Measurements from ENCODE around the gene SMNDC1.

The SMNDC1 gene

DNA sequence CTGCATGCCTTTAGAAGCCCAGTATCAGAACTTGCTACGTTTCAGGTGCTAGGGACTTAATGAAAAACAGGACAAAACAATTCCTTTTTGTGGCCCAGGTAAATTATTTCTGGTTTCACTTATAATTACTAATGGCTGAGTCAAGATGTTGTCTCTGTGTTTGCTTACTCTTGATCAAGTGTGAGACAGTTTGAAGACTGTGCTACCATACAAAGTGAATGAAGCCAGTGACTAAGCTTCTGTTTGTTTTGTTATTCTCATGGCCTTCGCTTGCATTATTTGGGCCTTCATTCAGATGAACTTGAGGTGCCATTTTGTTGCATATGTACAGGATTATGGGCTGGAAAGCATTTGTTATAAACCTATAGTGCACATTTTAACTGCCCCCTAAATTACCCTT lies 17.9 kb downstream of the SMNDC1 start:
- in situ Hi-C loops (cut with MboI; ENCODE audit: low sequenced_read_pairs): loop anchor here (10.0 kb wide), 1 partner anchor 152 kb away; no protein-coding TSS in a partner anchor

DNA sequence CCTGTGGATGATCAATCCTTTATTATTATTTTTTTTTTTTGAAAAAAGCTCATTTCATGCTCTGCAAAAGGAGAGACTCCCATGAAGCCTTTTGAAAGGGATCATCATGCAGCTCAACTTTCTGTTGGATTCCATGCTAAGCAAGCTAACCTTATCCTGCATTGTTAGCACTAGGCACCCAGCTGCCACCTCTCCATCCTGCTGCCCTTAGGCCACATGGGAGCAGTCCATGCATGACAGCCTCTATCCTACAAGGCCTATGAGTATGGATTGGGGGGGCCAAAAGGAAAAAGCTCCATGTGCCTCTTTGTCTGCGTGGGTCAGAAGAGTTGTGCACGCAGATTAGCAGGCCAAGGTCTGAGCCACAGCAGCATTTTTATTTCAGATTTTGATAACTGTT lies 19.2 kb downstream of the SMNDC1 start:
- in situ Hi-C loops (cut with MboI; ENCODE audit: low sequenced_read_pairs): loop anchor here (10.0 kb wide), 1 partner anchor 151 kb away; no protein-coding TSS in a partner anchor

DNA sequence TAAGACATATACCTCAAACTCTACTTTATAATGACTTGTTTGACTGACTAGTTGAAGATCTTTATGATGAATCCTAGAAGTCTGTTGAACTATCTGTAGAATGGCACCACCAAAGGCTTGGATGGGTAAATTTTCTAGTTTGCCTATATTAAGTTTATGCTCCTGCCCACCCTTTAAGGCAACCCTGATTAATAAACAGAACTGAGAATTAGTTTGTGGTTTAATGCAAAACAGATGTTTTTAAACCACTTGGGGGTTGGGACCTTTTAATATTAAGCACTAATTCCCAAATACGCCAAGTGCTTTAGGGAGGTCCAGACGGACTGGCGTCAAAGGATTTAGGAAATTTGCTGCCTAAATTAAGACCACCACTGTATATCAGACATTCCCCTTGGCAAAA lies 20.5 kb downstream of the SMNDC1 start:
- in situ Hi-C loops (cut with MboI; ENCODE audit: low sequenced_read_pairs): loop anchor here (10.0 kb wide), 1 partner anchor 149 kb away; no protein-coding TSS in a partner anchor

DNA sequence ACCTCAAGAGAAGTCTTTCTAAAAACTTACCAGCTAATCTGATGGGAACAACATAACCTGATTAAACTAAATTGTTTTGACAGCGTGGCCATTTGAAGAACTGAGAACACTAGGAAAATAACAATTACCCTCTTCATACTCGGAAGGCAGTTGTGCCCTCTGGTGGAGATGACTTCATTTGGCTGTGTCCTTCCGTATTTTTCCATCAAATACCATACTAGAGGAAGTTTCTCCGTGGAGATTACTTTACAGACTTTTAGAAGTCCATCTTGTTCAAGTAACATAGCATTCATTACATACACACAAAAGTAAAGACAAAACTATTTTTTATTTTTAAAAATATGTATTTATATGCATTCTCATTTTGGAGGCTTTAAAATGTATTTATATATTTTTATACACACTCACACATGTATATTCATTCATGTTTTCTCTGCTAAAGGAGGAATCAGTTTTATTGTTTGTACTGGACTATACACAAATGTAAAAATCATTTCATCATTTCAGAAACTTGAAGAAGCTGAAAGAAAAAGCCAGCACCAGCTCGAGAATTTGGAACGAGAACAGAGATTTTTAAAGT lies 25.2 kb downstream of the SMNDC1 start:
- in situ Hi-C loops (cut with MboI; ENCODE audit: low sequenced_read_pairs): no loop called here

DNA sequence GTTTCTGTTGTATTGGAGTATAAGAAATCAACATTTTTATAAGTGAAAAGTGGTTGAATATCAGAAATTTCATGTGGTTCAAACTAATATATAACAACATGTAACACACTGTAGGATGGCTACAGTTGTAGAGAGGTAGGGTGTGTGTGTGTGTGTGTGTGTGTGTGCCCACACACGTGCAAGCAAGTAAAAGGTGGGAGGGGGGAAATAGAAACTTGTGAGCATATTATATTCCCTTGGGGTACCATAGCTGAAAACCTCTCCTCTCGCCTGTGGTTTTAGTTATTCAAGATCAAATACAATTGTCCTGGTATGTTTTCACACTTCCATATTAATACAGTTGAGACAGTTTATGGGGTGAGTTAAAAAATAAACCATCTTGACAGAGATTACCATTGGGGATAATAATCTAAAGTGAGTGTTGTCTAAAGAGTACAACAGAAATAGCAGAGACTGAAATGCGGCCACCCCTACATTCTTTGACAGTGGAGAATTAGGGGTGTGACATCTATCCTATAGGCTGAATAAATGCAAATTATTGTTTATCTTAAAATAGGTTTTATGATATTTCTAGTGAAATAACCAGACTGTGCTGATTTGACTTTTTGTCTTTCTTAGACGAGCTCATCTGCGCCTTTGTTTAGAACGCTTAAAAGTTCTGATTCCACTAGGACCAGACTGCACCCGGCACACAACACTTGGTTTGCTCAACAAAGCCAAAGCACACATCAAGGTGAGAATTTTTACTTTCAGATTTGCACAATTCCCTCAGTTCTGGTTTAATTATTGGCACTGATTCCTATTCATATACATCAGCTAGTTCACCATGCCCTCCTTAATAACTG lies 25.9 kb downstream of the SMNDC1 start:
- in situ Hi-C loops (cut with MboI; ENCODE audit: low sequenced_read_pairs): no loop called here

DNA sequence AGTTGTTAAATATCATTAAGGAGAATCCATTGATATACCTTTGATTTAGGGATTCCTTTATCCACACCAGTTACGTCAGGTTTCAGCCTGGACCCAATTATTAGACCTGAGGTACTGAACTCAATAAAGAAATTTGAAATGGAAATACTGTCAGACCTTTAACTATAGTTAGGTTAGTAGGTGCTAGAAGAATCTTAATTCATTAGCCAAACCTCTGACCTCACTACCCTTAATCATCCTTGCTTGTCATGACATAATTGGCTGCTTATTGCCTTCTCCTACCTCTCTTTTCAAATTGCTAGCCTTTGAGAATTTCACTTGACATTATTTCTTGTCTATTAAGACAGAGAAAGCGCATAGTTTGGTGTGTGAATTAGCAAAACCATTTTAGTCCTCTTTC lies 27.1 kb downstream of the SMNDC1 start:
- in situ Hi-C loops (cut with MboI; ENCODE audit: low sequenced_read_pairs): no loop called here

DNA sequence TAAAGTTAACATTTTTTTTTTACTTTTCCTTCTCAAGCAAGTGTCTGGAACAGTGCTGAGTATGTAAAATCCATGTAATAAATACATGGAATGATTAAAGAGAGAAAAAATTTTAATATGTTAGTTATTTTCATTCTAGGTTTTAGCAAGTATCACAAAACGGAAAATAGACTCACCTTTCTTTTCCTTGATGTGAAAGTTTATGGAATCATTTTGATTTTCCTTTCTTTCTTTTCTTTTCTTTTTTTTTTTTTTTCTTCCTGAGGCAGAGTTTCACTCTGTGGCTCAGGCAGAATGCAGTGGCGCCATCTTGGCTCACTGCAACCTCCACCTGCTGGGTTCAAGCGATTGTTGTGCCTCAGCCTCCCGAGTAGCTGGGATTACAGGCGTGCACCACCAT lies 28.1 kb downstream of the SMNDC1 start:
- in situ Hi-C loops (cut with MboI; ENCODE audit: low sequenced_read_pairs): no loop called here

DNA sequence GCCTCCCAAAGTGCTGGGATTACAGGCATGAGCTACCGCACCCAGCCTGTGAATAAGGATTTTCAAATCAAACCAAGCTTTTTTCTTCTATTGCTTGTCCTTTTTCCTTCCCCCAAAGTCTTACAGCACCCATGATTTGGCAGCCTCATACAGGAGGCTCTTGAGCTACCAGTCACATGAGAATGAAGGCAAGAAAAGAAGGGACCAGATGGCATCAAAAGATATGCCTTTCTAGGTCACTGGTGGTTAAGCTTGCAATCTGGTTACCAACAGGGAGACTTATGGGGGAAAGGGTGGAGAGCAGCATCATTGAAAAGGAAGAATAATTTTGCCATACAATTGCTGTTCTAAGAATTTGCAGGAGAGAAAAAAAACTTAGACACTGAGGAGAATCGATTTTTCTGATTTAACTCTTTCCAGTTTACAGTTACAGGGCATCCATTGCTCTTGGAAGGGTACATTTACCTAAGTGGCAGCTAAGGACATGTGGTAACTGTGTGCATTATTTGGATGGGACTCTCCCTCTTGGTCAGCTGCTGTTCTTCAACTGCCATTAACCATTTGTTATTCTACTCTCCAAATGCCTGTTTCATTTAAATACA lies 29.5 kb downstream of the SMNDC1 start:
- in situ Hi-C loops (cut with MboI; ENCODE audit: low sequenced_read_pairs): no loop called here

DNA sequence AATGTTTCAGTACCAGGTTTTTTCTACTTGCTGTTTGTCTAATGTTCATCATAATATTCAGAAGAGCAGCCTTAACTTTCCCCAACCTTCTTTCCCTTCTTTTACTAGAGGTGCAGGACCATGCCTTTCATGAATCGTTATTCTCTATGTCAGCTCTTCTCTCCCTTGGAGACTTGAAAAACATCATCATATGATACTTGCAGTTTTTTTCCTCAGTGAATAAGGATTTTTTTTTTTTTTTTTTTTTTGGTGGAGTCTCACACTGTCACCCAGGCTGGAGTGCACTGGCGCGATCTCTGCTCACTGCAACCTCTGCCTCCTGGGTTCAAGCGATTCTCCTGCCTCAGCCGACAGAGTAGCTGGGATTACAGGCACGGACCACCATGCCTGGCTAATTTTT lies 30.1 kb downstream of the SMNDC1 start:
- in situ Hi-C loops (cut with MboI; ENCODE audit: low sequenced_read_pairs): loop anchor here (25.0 kb wide), 1 partner anchor 387 kb away; no protein-coding TSS in a partner anchor

DNA sequence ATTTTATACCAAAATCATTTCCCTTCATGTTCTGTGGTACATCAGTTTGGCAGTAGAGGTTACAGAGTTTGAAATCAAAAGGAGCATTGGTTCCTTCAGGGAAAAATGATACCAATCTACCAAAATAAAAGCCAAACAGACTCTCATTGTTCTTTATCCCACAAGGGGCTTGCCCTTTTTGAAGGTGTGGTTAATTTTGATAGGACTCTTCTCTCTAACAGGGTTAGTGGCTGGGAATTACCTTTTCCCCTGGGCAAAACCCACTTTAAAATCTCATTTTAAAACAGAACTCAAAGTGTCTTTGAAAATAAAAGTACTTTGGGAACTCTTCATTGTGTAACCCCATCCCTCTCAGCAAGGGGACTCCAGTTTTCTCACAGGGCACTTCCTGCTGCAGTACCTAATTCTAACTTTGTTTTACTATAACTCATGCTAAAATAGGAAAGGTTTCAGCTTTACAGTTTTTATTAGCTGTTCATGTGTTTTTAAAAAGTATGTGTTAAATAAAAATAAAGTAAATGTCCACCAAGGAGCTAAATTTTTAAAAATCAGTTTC lies 30.6 kb downstream of the SMNDC1 start:
- in situ Hi-C loops (cut with MboI; ENCODE audit: low sequenced_read_pairs): loop anchor here (25.0 kb wide), 1 partner anchor 387 kb away; no protein-coding TSS in a partner anchor

DNA sequence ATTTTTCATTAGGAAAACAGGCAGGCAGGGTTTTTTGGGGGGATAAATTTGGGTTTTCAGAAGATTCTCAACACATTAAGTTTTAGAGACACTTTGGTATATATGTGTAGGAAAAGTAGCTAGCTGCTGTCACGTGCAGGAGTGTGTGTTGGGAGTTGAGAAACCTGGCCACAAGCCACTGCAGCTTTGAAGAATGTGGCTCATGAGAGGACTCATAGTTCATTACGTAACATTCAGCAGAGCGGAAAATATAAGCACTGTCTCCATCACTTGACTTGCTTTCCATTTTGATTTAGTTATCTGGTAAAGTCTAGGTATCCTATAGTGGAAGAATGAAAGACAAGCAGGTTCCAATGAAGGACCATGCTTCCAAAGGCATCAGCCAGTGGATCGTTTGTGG lies 31.2 kb downstream of the SMNDC1 start:
- in situ Hi-C loops (cut with MboI; ENCODE audit: low sequenced_read_pairs): loop anchor here (25.0 kb wide), 1 partner anchor 386 kb away; no protein-coding TSS in a partner anchor

DNA sequence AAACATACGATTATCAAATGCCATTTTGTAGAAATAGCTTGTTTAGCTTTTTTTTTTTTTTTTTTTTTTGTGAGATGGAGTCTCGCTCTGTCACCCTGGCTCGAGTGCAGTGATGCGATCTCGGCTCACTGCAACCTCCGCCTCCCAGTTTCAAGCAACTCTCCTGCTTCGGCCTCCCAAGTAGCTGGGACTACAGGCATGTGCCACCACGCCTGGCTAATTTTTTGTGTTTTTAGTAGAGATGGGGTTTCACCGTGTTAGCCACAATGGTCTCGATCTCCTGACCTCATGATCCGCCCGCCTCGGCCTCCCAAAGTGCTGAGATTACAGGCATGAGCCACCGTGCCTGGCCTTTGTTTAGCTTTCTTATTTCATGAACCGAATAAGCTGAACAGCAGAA lies 31.7 kb downstream of the SMNDC1 start:
- in situ Hi-C loops (cut with MboI; ENCODE audit: low sequenced_read_pairs): loop anchor here (25.0 kb wide), 1 partner anchor 386 kb away; no protein-coding TSS in a partner anchor

DNA sequence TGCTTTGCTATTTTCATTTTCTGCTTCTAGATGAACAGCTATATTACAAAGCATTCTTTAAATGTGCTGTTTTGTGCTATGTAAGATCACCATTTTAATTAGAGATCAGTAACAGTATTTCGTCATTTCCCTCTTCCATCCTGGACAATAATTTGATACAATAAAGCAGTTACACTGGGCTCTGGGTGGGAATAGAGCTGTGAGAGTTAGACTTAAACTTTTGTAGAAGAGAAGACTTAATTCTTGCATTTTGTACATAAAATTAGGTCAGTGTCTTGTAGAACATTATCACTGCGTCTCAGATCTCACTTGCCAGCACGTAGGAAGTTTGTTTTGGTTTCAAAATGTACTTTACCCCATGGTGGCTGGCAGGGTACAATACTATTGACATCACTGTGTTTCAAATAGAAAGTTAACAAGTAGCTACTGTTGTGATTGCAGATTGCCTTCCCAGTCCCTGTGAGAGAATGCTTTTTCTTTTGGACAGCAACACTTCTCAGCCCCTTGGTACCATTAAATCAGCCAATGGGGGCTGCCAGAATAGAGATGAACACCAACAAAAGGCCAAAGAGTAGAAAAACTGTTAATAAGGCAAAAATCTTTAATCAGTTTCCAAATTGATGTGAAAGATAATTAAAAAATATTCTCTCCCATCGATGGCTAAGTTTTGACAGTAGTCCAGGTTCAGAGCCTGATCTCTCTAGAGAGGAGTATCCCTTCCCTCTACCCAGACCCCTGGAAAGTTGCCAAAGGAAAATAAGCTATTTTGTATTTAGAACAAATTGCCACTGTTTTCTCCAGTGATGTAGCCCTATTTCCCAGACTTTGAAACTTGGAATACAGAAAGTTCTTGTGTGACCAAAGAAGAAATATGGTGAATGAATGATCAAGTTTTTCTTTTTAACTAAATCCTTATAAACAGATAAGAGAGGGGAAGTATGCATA lies 35.1 kb downstream of the SMNDC1 start:
- in situ Hi-C loops (cut with MboI; ENCODE audit: low sequenced_read_pairs): loop anchor here (25.0 kb wide), 1 partner anchor 382 kb away; no protein-coding TSS in a partner anchor

DNA sequence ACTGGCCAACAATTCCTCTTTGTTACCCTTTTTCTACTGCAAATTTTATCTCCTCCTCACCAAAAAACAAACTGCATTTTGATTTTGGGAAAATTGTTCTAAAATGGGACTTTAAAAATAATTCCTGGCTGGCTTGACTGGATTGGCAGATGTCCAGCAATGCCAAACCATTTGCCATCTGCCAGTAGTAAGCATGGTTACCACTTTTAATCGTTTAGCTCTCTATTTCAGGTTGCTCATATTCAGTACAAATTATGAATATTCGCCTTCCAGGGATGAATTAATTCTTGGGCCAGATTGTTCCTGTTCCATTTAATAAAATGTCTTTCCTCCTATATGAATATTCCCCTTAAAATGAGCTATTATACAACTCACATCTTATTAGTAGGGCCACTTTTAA lies 35.7 kb downstream of the SMNDC1 start:
- in situ Hi-C loops (cut with MboI; ENCODE audit: low sequenced_read_pairs): loop anchor here (25.0 kb wide), 1 partner anchor 382 kb away; no protein-coding TSS in a partner anchor

DNA sequence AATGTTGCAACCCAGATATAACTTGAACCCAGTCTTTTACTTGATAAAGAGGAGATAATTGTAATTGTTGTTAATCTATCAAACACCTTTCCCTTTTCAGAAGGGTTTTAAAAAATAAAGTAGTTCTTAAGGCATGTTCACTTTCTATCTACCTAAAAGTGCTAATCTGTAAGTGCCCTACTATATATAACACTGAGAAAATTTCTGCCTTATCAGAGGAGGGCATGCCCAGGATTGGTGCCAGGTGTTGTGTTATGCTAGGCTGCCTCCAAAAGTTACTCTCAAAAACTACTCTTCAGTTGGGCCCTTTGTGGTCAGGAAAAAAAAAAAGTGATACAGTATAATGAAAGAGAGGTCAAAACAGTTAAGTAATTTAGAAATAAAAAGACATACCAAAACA lies 36.3 kb downstream of the SMNDC1 start:
- in situ Hi-C loops (cut with MboI; ENCODE audit: low sequenced_read_pairs): loop anchor here (25.0 kb wide), 1 partner anchor 381 kb away; no protein-coding TSS in a partner anchor

DNA sequence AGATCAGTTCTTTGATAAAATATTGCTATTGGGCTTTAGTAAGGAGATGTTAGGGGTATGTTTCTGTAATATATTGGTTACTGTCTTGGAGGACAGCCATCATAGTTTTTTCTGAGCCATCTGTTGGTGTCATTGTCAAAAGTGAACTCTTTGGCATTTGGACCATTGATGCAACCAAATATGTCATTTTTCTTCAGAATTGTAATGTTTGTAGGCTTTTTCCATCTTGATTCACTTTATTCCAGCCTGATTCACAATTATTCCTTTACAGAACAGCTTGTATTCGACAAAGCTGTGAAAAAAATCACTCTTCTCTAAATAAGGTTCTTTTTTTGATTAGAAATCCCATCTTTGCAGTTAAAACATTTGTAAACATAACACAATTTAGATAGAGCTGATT lies 37.4 kb downstream of the SMNDC1 start:
- in situ Hi-C loops (cut with MboI; ENCODE audit: low sequenced_read_pairs): loop anchor here (25.0 kb wide), 1 partner anchor 380 kb away; no protein-coding TSS in a partner anchor

DNA sequence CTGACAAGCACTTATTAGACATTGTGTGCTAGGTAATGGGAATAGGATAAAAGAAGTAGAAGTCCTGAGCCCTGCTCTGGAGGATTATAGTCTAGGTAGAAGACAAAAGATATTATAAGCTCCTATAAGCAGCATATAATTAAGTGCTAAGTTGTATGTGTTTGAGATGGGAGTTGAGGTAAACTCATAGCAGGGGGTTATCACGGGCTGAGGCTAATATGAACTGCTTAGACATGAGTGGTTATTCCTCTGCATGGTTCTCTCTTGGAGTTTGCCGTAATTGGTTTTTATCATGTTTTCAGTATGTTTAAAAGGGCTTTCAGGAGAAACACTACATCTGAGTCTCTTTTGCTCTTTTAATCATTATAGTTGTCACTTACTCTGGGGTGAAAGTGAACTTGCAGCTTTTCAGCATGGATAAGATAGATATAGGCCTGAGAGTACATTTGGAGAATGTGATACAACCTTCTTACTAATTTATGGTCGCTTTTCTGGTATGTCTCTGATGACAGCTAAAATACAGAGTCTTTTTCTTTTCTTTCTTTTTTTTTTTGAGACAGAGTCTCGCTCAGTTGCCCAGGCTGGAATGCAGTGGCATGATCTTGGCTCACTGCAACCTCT lies 39.0 kb downstream of the SMNDC1 start:
- in situ Hi-C loops (cut with MboI; ENCODE audit: low sequenced_read_pairs): loop anchor here (25.0 kb wide), 1 partner anchor 378 kb away; no protein-coding TSS in a partner anchor

DNA sequence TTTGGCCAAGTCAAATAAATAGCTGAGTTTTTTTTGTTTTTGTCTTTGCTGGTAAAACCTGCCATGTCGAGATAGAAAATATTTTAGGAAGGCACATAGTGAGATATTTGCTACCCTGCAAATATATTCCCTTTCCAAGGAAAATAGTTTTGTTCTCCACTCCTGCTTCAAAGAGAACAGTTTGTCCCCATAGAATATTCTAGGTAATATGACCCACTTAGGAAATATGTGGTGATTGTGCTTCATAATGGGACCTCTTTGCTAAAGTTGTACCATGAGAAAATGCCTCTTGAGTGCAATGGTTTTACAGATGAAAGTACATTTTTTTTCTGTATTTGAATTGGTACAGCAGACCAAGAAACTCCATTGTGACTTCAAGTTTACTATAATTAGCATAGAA lies 41.6 kb downstream of the SMNDC1 start:
- in situ Hi-C loops (cut with MboI; ENCODE audit: low sequenced_read_pairs): loop anchor here (25.0 kb wide), 1 partner anchor 376 kb away; no protein-coding TSS in a partner anchor

DNA sequence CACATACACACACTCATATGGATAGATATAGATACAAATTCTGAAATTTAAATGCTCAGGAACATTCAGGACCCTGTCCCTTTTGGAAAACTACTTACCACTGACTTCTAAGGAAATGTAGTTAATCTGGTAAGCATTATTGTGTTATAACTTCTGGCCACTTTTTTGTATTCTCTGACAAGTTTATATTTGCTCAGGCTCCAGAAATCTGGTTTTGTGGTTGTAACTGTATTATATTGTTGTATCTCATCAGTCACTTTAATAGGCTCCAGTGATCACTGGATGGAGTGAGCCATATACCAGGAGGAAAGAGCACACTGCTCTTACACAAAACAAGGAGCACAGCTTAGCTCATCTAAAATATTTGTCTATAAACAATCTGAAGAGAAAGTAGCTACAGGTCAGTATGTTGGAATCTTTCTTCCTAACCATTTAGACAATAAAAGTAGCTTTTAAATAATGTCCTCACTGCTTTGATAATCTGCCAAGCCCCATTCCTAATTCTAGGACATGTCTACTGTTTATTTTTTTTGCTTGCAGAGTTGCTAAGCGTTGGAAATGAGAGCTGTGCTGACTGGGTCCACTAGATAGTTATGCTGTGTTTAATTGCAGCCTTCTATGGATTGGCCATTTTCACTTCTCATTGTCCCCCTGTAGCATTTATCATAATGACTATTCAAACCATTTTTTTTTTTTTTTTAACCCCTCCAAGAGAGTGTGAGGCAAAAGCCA lies 43.8 kb downstream of the SMNDC1 start:
- in situ Hi-C loops (cut with MboI; ENCODE audit: low sequenced_read_pairs): loop anchor here (25.0 kb wide), 1 partner anchor 374 kb away; no protein-coding TSS in a partner anchor
